Adrenal gland (tissue), 12 donors: Measurements from ENCODE around the gene DNAJC1. TPM values are rescaled to one million over a fixed set of nuclear protein-coding genes. Genes with fewer than 3 reads are reported as not detected.

Experiments
- DNase-seq, 7 donors: peaks; one replicate each; pipeline ENCODE4 v3.0.0-alpha.2; 2019 to 2020
- H3K27ac ChIP-seq, 5 donors: fragments of 200-600 bp; sonication (generic) in 4 of 5; 1 replicate in 3 of 5; 2 replicates in 2 of 5; pipeline versions ENCODE4 v1.5.1 to v1.8.0; 2016 to 2020; ENCODE audit warnings: mild to moderate bottlenecking in 1 of 5
- H3K27me3 ChIP-seq: fragments of 200-600 bp; 2 replicates; pipeline ENCODE4 v1.8.0; 2021
- H3K36me3 ChIP-seq, 2 donors: fragments of 200-600 bp; replicated peaks in 1 of 2; 1 replicate in 1 of 2; 2 replicates in 1 of 2; pipeline versions ENCODE4 v1.5.1 to v1.8.0; 2018 to 2022
- H3K4me1 ChIP-seq, 2 donors: fragments of 200-600 bp; replicated peaks in 1 of 2; 1 replicate in 1 of 2; 2 replicates in 1 of 2; pipeline versions ENCODE4 v1.5.1 to v1.8.0; 2018 to 2021
- H3K4me3 ChIP-seq, 4 donors: fragments of 200-600 bp; sonication (generic) in 3 of 4; one replicate each; pipeline ENCODE4 v1.5.1; 2016 to 2018
- H3K9me3 ChIP-seq, 3 donors: fragments of 200-600 bp; sonication (generic) in 1 of 3; replicated peaks in 1 of 3; 1 replicate in 2 of 3; 2 replicates in 1 of 3; pipeline versions ENCODE4 v1.5.1 to v1.8.0; 2016 to 2021
- POLR2A ChIP-seq, 2 donors: fragments of 450-650 bp; IDR thresholded peaks; one replicate each; pipeline ENCODE4 v1.6.1; 2017; ENCODE audit warnings: antibody characterized with exemption in 2 of 2, mild to moderate bottlenecking in 2 of 2, moderate library complexity in 1 of 2
- WGBS, 4 donors: extraction: QIAGEN DNeasy Blood & Tissue Kit in 2 of 4; methylation state at CpG; one replicate each; pipeline versions ENCODE4 v1.1.5 to v1.1.7; 2013 to 2017; 5-methylcytosine and 5-hydroxymethylcytosine counted together
- intact Hi-C, 2 donors: fragments of 100-400 bp; cut with DNase I; formaldehyde crosslinking; loops; one replicate each; pipeline versions ENCODE4 v1.14.1 to v1.15.0; 2022 to 2023
- polyA plus RNA-seq, 3 donors: library from polyadenylated mRNA; stranded (reverse); fragments of 200-250 nt in 2 of 3; fragments of 350-450 nt in 1 of 3; fragmentation: Illumina TruSeq in 1 of 3; extraction: RNeasy Lipid Tissue Mini Kit (QIAGEN cat#74804) in 1 of 3; gene quantifications; one replicate each; pipeline ENCODE4 v1.2.3, GENCODE V29; 2013 to 2014
- total RNA-seq, 9 donors: library from RNA; depleted of rRNA in 4 of 9; stranded (reverse); fragments of >200 nt in 4 of 9; fragments of 120-200 nt in 1 of 9; fragmentation: NEBNext Ultra II Directional in 1 of 9; extraction: Animal tissue kit (Norgen Biotek cat#: 25700) in 1 of 9; gene quantifications; one replicate each; pipeline versions ENCODE4 v1.1.0 to v1.2.4, GENCODE V29; 2013 to 2023
- TF ChIP-seq, protein P1 (sequence below), 6 experiments: fragments of 450-650 bp in 4 of 6; fragments of 200-600 bp in 2 of 6; sonication (generic) in 1 of 6; IDR thresholded peaks; 1 replicate in 5 of 6; 2 replicates in 1 of 6; pipeline versions ENCODE4 v1.5.1 to v1.8.0; 2016 to 2021; ENCODE audit warnings: antibody characterized with exemption in 6 of 6, mild to moderate bottlenecking in 2 of 6, moderate library complexity in 1 of 6
- donor health status: healthy with polysubstance abuse.
- donor health status: Bipolar disorder and iron deficiency.
- donor health status: DM: yes; HTN: yes; CAD: no.
- donor health status: DM: no; HTN: no; CAD: no.
- donor health status: DM: no; HTN: no; CAD: no.
- donor health status: DM: yes; HTN: yes; CAD: no.

The DNAJC1 gene
- total and polyA plus RNA-seq, 12 donors: 11.0 to 84.4 (median 36.8) TPM

- Histone ChIP-seq H3K27ac (no peak overlapping the region), H3K27me3 (no peaks in the 10 kb centered on the region), H3K36me3 (no peaks in the 10 kb centered on the region), H3K9me3 (no peaks in the 10 kb centered on the region), H3K4me3 (no peak overlapping the region), H3K4me1 (no peaks in the 10 kb centered on the region)
- WGBS, 4 donors: 96 to 99% (median 97%) methylated on average over 5 of the region's 5 CpGs
- TF ChIP-seq, protein P1, sequence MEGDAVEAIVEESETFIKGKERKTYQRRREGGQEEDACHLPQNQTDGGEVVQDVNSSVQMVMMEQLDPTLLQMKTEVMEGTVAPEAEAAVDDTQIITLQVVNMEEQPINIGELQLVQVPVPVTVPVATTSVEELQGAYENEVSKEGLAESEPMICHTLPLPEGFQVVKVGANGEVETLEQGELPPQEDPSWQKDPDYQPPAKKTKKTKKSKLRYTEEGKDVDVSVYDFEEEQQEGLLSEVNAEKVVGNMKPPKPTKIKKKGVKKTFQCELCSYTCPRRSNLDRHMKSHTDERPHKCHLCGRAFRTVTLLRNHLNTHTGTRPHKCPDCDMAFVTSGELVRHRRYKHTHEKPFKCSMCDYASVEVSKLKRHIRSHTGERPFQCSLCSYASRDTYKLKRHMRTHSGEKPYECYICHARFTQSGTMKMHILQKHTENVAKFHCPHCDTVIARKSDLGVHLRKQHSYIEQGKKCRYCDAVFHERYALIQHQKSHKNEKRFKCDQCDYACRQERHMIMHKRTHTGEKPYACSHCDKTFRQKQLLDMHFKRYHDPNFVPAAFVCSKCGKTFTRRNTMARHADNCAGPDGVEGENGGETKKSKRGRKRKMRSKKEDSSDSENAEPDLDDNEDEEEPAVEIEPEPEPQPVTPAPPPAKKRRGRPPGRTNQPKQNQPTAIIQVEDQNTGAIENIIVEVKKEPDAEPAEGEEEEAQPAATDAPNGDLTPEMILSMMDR (IDR thresholded peaks at IDR 0.05): no peak
- no peak for TF ChIP-seq POLR2A (IDR thresholded peaks at IDR 0.05)
- DNase-seq: no peak
- intact Hi-C loops: no loop called here
Observed at GRCh38 chr10:21801609-21802008, 201.9 kb downstream of the DNAJC1 start.

DNA sequence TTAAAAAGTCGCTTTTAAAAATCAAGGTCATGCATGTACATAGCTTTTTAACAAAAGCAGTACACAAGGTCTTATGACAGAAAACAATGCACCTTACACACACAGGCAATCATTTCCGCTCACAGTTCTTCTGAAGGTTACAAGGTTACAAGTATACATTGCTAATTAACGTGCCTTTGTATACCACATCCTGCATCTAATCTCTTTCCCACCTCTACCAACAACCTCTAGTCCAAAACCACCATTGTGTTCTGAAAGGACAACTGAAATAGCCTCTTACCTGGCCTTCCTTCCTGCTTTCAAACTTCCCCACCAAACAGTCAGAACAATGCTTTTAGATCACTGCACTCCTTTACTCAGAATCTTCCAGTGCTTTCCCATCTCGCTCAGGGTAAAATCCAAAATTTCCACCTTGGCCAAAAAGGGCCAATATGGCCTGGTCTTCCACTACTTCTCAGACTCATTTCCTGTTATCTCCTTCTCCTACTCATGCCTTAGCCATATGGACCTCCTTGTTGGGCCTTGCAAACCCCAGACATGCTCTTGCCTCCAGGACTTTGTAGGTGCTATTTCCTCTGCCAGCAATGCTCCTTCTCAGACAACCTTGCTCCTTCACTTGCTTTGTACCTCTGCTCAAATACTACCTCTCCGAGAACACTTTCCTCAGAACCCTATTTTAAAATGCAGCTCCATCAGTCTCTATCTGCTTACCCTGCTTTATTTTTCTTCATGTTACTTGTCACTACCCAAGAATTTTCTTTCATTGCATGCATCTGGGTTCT, 205.4 kb downstream of the DNAJC1 start:
- no peaks in the 10 kb centered on the region for H3K4me1 ChIP-seq
- H3K27me3 ChIP-seq: no peaks in the 10 kb centered on the region
- no peak overlapping the region for H3K4me3 ChIP-seq
- intact Hi-C loops: no loop called here
- H3K27ac ChIP-seq: no peak overlapping the region
- WGBS, 4 donors: 87 to 94% (median 88%) methylated on average over 5 of the region's 5 CpGs
- H3K36me3 ChIP-seq: no peaks in the 10 kb centered on the region
- no peak for DNase-seq
- no peaks in the 10 kb centered on the region for H3K9me3 ChIP-seq
- no peak for TF ChIP-seq POLR2A (IDR thresholded peaks at IDR 0.05)
- TF ChIP-seq, protein P1 (IDR thresholded peaks at IDR 0.05): no peak

DNA sequence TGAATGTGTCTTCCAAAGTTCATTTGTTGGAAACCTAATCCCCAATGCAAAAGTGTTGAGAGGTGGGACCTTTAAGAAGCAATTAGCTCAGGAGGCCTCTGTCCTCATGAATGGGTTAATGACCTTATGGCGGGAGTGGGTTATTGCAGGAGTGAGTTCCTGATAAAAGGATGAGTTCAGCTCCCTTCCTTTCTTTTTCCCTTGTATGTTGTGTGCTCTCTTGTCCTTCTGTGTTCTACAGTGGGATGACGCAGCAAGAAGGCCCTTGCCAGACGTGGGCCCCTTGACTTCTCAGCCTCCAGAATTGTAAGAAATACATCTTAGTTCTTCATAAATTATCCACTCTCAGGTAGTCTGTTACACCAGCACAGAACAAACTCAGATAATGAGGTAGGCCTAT, 206.0 kb downstream of the DNAJC1 start:
- Histone ChIP-seq H3K4me1 (no peaks in the 10 kb centered on the region), H3K27me3 (no peaks in the 10 kb centered on the region), H3K9me3 (no peaks in the 10 kb centered on the region), H3K27ac (no peak overlapping the region), H3K4me3 (no peak overlapping the region), H3K36me3 (no peaks in the 10 kb centered on the region)
- intact Hi-C loops: no loop called here
- TF ChIP-seq, protein P1 (IDR thresholded peaks at IDR 0.05): no peak
- TF ChIP-seq POLR2A (IDR thresholded peaks at IDR 0.05): no peak
- no peak for DNase-seq
- 93 to 98% (median 96%) methylated on average over 3 of the region's 3 CpGs for WGBS, 4 donors

GRCh38 chr10:21791276-21791675, 212.3 kb downstream of the DNAJC1 start:
- 94 to 99% (median 98%) methylated on average over 2 of the region's 2 CpGs for WGBS, 4 donors

More at GRCh38 chr10:21791276-21791675, 212.3 kb downstream of the DNAJC1 start:
- H3K4me1 ChIP-seq: no peaks in the 10 kb centered on the region
- no peak for TF ChIP-seq POLR2A (IDR thresholded peaks at IDR 0.05)
- TF ChIP-seq, protein P1 (IDR thresholded peaks at IDR 0.05): no peak
- H3K4me3 ChIP-seq: no peak overlapping the region
- no peaks in the 10 kb centered on the region for H3K27me3 ChIP-seq
- intact Hi-C loops: no loop called here
- no peaks in the 10 kb centered on the region for H3K9me3 ChIP-seq
- no peak overlapping the region for H3K27ac ChIP-seq
- DNase-seq: no peak
- H3K36me3 ChIP-seq: no peaks in the 10 kb centered on the region
